Fibroblast of villous mesenchyme (primary cell): ENCODE results near the gene IQCE. TPM values are rescaled to one million over a fixed set of nuclear protein-coding genes. Genes with fewer than 3 reads are reported as not detected.

ENCODE experiments used
- DNase-seq: peaks from one replicate; pipeline ENCODE4 v3.0.0-alpha.2; 2010; ENCODE audit warnings: low read depth
- H3K4me3 ChIP-seq: 2 replicates; pipeline ENCODE4 v1.5.1; 2011; ENCODE audit warnings: low read depth, mild to moderate bottlenecking, low read length
- total RNA-seq: library from RNA; depleted of rRNA; stranded (reverse); fragments of >200 nt; gene quantifications from 2 replicates; pipeline ENCODE4 v1.2.3, GENCODE V29; 2012
- TF ChIP-seq, protein P1 (sequence below): IDR thresholded peaks from 2 replicates; pipeline ENCODE4 v1.5.1; 2012; ENCODE audit warnings: low read depth, mild to moderate bottlenecking, low read length; ENCODE audit not compliant: insufficient read depth

IQCE gene
- total RNA-seq, 1 donor: 13.4 TPM

- no peak for DNase-seq
- no peak overlapping the region for H3K4me3 ChIP-seq
- TF ChIP-seq, protein P1, sequence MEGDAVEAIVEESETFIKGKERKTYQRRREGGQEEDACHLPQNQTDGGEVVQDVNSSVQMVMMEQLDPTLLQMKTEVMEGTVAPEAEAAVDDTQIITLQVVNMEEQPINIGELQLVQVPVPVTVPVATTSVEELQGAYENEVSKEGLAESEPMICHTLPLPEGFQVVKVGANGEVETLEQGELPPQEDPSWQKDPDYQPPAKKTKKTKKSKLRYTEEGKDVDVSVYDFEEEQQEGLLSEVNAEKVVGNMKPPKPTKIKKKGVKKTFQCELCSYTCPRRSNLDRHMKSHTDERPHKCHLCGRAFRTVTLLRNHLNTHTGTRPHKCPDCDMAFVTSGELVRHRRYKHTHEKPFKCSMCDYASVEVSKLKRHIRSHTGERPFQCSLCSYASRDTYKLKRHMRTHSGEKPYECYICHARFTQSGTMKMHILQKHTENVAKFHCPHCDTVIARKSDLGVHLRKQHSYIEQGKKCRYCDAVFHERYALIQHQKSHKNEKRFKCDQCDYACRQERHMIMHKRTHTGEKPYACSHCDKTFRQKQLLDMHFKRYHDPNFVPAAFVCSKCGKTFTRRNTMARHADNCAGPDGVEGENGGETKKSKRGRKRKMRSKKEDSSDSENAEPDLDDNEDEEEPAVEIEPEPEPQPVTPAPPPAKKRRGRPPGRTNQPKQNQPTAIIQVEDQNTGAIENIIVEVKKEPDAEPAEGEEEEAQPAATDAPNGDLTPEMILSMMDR: no peak
Observed at GRCh38 chr7:2655870-2656614, 97.3 kb downstream of the IQCE start.

DNA sequence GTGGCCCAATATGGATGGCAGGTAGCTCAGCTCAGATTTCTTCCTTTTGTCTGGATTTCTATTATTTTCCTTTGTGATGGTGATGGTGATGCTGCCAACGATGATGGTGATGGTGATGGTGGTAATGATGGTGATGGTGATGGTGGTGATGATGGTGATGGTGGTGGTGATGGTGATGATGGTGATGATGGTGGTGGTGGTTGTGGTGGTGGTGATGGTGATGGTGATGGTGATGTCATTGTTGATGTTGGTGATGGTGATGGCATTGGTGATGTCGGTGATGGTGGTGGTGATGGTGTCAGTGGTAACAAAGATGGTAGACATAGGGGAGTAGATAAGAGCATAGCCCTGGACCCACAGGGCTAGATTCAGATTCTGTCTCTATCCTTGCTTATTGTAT is 98.4 kb downstream of the IQCE start:
- no peak for DNase-seq
- H3K4me3 ChIP-seq: no peak overlapping the region
- TF ChIP-seq, protein P1: no peak

DNA sequence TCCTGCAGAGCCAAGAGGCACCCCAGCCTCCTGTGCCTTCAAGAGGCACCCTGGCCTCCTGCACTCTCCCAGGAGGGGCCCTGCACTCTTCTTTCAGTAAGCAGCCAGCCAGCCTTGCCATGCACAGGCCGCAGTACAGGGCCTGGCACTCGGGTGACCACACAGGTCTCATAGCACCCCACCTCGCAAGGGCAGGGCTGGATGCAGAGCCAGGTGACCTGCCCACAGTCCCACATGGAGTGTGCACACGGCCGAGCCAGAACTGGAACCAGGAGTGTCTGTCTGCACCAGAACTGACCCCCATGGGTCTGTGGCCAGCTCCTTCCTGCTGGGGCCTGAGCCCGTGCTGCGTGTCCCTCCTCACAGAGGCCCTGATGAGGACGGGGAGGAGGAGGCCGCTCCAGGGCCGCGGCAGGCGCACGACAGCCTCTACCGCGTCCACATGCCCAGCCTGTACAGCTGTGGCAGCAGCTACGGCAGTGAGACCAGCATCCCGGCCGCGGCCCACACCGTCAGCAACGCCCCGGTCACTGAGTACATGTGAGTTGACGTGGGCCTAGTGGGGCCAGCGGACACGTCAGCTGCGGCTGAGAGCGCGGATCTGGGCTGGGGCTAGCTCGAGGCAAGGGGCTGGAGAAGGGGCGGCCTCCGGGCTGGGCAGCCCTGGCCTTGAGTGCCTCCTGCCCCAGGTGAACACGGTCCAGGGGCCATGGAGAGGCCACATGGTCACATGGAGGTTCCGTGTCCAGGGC is 99.3 kb downstream of the IQCE start:
- TF ChIP-seq, protein P1: no peak
- H3K4me3 ChIP-seq: no peak overlapping the region
- DNase-seq: no peak

DNA sequence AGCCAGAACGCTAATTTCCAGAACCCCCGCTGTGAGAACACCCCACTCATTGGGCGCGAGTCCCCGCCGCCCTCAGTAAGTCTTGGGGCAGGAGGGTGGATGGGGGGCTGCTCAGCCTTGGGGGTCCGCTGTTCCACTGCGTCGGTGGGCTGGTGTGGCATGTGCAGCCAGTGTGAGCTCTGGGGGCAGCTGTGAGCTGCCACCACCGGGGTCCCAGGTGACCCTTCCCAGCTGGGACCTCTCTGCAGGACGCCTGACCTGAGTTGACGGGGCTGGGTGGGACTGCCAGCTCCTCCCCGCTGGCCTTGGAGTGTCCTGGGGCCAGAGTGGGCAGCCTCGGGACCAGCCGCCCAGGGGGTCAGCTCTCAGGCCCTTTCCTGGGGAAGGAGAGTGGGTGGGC is 100.2 kb downstream of the IQCE start:
- TF ChIP-seq, protein P1: no peak
- no peak overlapping the region for H3K4me3 ChIP-seq
- DNase-seq: no peak

- TF ChIP-seq, protein P1: no peak
- DNase-seq: no peak
- H3K4me3 ChIP-seq: no peak overlapping the region
Observed at GRCh38 chr7:2659556-2660358, 101.0 kb downstream of the IQCE start.

GRCh38 chr7:2660359-2661095 is 101.7 kb downstream of the IQCE start:
- DNase-seq: no peak
- H3K4me3 ChIP-seq: no peak overlapping the region
- TF ChIP-seq, protein P1: peak; percentile 43
